GM12891 (cell line): ENCODE results near the gene IRF4.
A peak's percentile ranks its signal among the peaks of the same experiment; 100 is the strongest.

Experiments
- PAX5 ChIP-seq: IDR thresholded peaks from 2 replicates; pipeline ENCODE4 v1.6.1; 2011; ENCODE audit warnings: low read length, moderate library complexity, mild to moderate bottlenecking; ENCODE audit not compliant: insufficient read depth, severe bottlenecking
- POLR2A ChIP-seq: IDR thresholded peaks from 2 replicates; pipeline ENCODE4 v1.6.1; 2011; ENCODE audit warnings: low read depth, low read length, control low read depth
- POLR2AphosphoS5 ChIP-seq: IDR thresholded peaks from 2 replicates; pipeline ENCODE4 v1.6.1; 2011; ENCODE audit warnings: low read depth, low read length, control low read depth
- SPI1 ChIP-seq: IDR thresholded peaks from 2 replicates; pipeline ENCODE4 v1.6.1; 2011; ENCODE audit warnings: low read depth, low read length, control low read depth
- TAF1 ChIP-seq: IDR thresholded peaks from 2 replicates; pipeline ENCODE4 v1.6.1; 2011; ENCODE audit warnings: low read depth, low read length, control low read depth

DNA sequence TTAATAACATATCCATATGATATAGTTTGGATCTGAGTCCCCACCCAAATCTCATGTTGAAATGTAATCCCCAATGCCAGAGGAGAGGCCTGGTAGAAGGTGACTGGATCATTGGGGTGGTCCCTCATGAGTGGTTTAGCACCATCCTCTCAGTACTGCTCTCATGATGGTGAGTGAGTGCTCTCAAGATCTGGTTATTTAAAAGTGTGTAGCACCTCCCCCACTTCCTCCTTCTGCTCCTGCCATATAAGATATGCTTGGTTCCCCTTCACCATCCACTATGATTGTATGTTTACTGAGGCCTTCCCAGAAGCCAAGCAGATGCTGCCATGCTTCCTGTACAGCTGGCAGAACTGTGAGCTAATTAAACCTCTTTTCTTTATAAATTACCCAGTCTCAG lies 22.9 kb downstream of the IRF4 start:
- no peak for TF ChIP-seq POLR2A
- TF ChIP-seq POLR2AphosphoS5 = no peak
- no peak for TF ChIP-seq TAF1
- no peak for TF ChIP-seq PAX5
- peak; percentile 14; the same call in 1 of the 2 replicates for TF ChIP-seq SPI1
